IPS DF 19.7 (cell line): ENCODE results near the gene C1orf141.
"Not testable (repeated sequence)": the region's sequence is repeated elsewhere in the genome, so short reads cannot be mapped to it uniquely, and the experiment has no call there.

Experiments used
- DNase-seq: peaks from one replicate; pipeline ENCODE4 v3.0.0-alpha.2; 2013; ENCODE audit warnings: low read depth, low spot score

The C1orf141 gene

GRCh38 chr1:67134695-67135094, at the start of gene C1orf141:
Gene C1orf141 (minus strand): TSS chr1:67134970. CDS start chr1:67127240, 7,730 bp downstream.
- no peak for DNase-seq

- no peak for DNase-seq
These were observed 40.8 kb upstream of the C1orf141 start for GRCh38 chr1:67175530-67176087.

- no peak for DNase-seq
These were observed 40.0 kb upstream of the C1orf141 start for GRCh38 chr1:67174716-67175284.

GRCh38 chr1:67173988-67174387, 39.2 kb upstream of the C1orf141 start:
- no peak for DNase-seq

GRCh38 chr1:67171978-67172377, 37.2 kb upstream of the C1orf141 start:
- no peak for DNase-seq

- no peak for DNase-seq
These were observed 36.8 kb upstream of the C1orf141 start for GRCh38 chr1:67171574-67171955.

GRCh38 chr1:67170751-67171573, 36.2 kb upstream of the C1orf141 start:
- no peak for DNase-seq

- no peak for DNase-seq
These were observed 35.2 kb upstream of the C1orf141 start for GRCh38 chr1:67169932-67170331.

GRCh38 chr1:67169496-67169895, 34.7 kb upstream of the C1orf141 start:
- DNase-seq: no peak

GRCh38 chr1:67166196-67166595, 31.4 kb upstream of the C1orf141 start, which contains the start of gene IL23R:
Gene IL23R (plus strand): TSS chr1:67166454. CDS start chr1:67168121, 1,667 bp downstream.
- no peak for DNase-seq

- DNase-seq: no peak
These were observed 30.8 kb upstream of the C1orf141 start for GRCh38 chr1:67165468-67166041.

GRCh38 chr1:67162954-67163353, 28.2 kb upstream of the C1orf141 start:
- DNase-seq: no peak

GRCh38 chr1:67159233-67159632, 24.5 kb upstream of the C1orf141 start:
- no peak for DNase-seq

GRCh38 chr1:67158401-67158800, 23.6 kb upstream of the C1orf141 start:
- DNase-seq: no peak

- DNase-seq: no peak
These were observed 16.2 kb upstream of the C1orf141 start for GRCh38 chr1:67150931-67151330.

GRCh38 chr1:67149179-67149770, 14.5 kb upstream of the C1orf141 start:
- DNase-seq: peak; percentile 48

GRCh38 chr1:67148516-67149178, 13.9 kb upstream of the C1orf141 start:
- no peak for DNase-seq

GRCh38 chr1:67147973-67148372, 13.2 kb upstream of the C1orf141 start:
- not testable (repeated sequence) for DNase-seq

- DNase-seq: no peak
These were observed 11.8 kb upstream of the C1orf141 start for GRCh38 chr1:67146539-67146938.

GRCh38 chr1:67146101-67146500, 11.3 kb upstream of the C1orf141 start:
- DNase-seq: no peak

GRCh38 chr1:67144696-67145095, 9.9 kb upstream of the C1orf141 start:
- DNase-seq: no peak

- no peak for DNase-seq
These were observed 9.2 kb upstream of the C1orf141 start for GRCh38 chr1:67143966-67144365.
